Adipose tissue (tissue), 3 donors: Measurements from ENCODE around the gene UBTD1. TPM values are rescaled to one million over a fixed set of nuclear protein-coding genes. Genes with fewer than 3 reads are reported as not detected.

Experiments used
- H3K27ac ChIP-seq: one replicate; pipeline ENCODE4 v1.5.1; 2013; ENCODE audit warnings: low read depth, low read length
- WGBS, 3 donors: extraction: QIAGEN DNeasy Blood & Tissue Kit; methylation state at CpG; one replicate each; pipeline ENCODE4 v1.1.7; 2013; 5-methylcytosine and 5-hydroxymethylcytosine counted together
- polyA plus RNA-seq, 3 donors: library from polyadenylated mRNA; stranded (reverse); fragments of 200-250 nt; gene quantifications; one replicate each; pipeline ENCODE4 v1.2.3, GENCODE V29; 2013
- donor health status: healthy with polysubstance abuse.
- donor health status: Bipolar disorder and iron deficiency.
- donor health status: healthy.

UBTD1 gene
- polyA plus RNA-seq, 3 donors, result 8.0 to 38.8 (median 24.9) TPM

DNA sequence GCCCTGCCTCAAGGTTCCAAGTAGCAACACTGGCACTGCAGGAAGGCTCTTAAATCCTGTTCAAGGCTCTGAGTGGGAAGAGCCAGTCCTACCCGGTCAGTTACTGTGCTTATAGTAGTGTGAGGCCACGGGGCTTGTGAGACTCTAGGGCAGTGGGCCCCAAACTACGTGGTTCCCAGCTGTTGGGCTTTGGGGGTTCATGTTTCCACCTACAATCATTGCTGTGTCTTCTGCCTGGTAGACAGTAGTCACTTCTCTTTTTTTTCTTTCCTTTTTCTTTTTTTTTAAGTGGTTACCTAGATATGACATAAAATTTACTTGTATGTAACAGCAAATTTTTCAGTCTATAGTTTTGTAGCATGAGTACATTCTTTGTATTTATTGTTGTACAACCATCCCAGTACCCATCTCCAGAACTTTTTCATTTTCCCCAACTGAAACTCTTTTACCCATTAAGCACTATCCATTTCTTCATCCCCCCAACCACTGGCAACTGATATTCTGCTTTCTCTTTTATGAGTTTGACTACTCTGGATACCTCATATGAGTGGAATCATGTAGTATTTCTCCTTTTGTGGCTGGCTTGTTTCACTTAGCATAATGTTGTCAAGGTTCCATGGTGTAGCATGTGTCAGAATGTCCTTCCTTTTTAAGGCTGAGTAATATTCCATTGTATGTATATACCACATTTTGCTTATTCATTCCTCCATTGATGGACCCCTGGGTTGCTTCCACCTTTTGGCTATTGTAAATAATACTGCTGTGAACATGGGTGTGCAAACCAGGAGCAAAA is 7.7 kb downstream of the UBTD1 start:
- 81 to 87% (median 82%) methylated on average over 3 of the region's 3 CpGs for WGBS, 3 donors
- no peak overlapping the region for H3K27ac ChIP-seq

DNA sequence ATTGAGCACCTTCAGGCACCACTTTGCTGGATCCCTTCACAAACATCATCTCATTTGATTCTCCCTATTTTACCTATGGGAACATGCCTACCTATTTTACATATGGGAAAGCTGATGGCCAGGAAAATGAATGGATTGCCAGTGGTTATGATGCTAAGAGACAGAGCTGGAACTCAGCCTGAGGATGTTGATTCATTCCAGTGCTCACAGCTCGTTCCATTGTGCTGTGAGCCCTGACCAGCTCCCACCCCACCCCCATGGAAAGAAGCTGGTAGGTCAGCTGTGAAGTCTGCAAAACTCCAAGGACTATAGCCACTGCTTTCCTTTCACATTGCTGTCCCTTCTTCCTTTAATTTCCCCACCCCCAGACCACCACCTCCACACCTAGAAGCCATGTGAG is 9.6 kb downstream of the UBTD1 start:
- 43 to 68% (median 59%) methylated on average over 1 of the region's 1 CpG for WGBS, 3 donors
- H3K27ac ChIP-seq, result no peak overlapping the region

DNA sequence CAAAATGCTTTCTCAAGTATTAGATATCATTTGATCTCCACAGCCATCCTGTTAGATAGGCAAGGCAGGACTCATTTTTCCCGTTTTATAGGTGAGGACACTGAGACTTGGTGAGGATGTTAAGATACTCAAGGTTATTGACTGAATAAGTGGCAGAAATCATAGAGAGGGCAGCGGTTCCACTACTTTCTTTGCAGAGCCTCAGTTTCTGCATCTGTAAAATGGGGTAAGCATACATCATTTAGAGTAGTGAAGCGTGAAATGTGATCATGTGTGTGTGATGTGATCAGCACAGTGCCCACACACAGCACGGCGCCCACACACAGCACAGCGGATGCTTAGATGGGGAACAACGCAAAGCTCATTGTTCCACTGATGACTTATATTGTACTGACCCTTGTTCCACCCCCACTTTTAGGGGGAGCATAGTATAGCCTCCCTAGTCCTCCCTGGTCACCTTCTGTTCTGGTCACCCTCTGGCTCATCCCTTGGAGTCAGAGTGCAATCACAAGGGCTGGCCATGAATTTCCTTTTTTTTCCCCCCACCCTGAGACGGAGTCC is 10.5 kb downstream of the UBTD1 start:
- WGBS, 3 donors, result 90 to 94% (median 93%) methylated on average over 8 of the region's 8 CpGs
- no peak overlapping the region for H3K27ac ChIP-seq

DNA sequence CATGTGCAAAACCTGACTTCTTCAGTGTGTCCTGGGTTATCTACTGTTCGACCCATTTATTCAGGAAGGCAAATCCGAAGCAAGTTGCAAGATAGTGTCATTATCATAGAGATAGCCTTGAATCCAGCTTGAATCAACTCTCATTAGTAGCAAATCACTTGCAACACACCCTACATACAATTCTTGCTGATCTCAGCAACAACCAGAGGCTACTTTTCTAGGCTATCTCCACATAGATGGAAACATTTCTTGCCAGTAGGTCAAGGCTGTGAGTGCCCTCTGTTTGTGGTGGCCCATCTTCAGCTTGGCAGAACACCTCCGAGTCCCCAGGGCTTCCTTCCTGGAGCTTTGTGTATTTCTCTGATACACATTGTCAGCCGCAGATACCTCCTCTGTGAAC is 12.0 kb downstream of the UBTD1 start:
- H3K27ac ChIP-seq, result no peak overlapping the region
- 67 to 90% (median 83%) methylated on average over 4 of the region's 4 CpGs for WGBS, 3 donors

DNA sequence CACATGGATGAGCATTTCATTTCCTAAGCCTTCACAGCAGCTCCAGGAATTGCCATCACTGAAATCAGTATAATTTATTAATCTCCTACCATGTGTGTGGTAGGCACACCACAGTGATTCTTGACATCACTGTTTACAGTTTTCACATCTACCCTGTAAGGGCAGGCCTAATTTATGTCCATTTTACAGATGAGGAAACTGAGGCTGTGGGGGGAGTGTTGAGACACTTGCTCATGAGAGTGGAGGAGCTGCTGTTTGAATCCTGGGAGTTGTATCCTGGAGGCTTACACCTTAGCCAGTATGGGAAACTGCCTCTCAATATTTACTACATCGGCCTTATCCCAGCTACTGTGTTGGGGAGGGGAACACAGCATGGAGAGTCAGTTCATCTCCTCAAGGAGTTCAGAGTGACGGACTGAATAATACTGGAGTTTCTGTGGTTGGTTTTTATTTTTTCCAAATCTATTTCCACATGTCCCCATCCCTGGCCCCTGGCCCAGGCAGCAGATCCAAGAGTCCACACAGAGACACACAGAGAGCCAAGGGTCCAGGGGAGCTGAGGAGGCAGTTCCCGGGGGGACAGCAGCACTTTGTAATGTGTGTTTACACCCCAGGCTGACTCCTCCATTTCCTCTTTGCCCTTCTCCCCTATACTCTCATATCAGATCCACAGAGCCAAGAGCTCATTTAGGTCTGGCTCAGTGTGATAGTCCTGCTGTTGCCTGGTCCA is 13.2 kb downstream of the UBTD1 start:
- H3K27ac ChIP-seq, result no peak overlapping the region
- whole genome bisulfite sequencing, 3 donors, result 62 to 84% (median 65%) methylated on average over 3 of the region's 3 CpGs

DNA sequence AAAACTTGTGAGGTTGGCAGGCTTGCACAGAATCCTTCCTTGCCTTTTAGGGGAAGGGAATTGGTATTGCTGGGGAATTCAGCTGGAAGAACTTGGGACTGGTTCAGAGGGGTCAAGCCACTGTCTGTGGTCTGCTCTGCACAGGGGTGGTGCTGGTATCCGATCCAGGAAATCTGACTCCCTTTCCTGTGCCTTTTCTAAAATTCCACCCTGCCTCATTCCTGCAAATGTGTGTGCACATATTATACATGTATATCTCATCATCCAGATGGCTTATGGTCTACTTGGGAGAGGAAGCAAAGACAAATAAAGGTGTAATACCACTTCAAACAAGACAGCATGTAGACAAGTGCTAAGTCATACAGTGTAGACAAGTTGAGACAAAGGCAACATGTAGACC is 14.3 kb downstream of the UBTD1 start:
- WGBS, 3 donors, result 73 to 76% (median 75%) methylated on average over 1 of the region's 1 CpG
- H3K27ac ChIP-seq, result no peak overlapping the region

DNA sequence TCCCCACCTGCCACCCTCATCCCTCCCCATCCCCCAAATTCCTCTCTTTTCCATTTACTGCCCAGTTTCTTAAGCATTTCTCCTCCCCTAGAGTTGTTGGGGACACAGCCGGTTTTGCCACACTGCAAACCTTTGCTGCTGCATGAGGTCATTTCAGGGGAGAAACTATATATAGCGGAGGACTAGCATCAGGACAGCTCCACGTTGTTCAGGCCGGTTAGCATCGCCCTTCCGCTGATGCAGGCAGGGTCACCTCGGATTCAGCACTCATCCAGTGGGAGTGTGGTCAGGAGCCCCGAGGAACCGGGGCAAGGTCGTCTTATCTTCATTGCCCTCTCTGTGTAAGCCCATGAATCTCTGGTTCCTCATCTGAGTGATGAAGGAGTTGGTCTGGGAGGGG is 15.6 kb downstream of the UBTD1 start:
- H3K27ac ChIP-seq, result no peak overlapping the region

DNA sequence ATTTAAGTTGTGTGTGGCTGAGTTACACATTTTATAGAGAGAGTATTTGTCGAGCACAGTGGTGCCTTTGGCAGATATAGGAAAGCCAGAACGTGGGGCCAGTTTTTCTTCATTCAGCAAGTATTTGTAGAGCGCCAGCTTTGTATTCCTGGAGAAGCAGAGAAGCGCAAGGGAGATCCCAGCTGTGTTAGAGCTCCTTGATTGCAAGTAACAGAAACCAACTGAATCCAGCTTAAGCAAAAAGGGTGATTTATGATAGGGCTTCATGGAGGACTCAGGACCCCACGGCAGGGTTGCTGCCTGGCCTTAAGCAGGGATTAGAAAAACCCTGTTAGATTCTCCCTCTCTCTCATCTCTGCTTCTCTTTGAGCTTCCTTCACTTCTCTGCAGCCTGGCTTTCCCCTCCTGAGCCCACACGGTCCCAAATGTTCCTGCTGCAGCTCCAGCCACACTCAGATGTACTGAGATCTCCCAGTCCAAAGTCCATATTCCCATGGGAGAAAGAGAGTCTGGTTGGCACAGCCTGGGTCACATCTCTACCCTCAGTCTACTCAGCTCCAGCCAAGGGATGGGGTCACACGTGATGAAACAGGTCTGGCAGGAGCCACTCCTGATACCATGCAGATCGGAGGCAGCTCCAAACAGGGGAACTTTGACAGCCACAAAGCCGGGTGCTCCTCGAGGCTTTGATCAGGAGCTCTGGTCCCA is 16.7 kb downstream of the UBTD1 start:
- H3K27ac ChIP-seq, result no peak overlapping the region
- 77 to 87% (median 82%) methylated on average over 10 of the region's 10 CpGs for WGBS, 3 donors

More for the DNA sequence above, 15.6 kb downstream of the UBTD1 start:
- WGBS, 3 donors, result 80 to 85% (median 83%) methylated on average over 10 of the region's 10 CpGs

DNA sequence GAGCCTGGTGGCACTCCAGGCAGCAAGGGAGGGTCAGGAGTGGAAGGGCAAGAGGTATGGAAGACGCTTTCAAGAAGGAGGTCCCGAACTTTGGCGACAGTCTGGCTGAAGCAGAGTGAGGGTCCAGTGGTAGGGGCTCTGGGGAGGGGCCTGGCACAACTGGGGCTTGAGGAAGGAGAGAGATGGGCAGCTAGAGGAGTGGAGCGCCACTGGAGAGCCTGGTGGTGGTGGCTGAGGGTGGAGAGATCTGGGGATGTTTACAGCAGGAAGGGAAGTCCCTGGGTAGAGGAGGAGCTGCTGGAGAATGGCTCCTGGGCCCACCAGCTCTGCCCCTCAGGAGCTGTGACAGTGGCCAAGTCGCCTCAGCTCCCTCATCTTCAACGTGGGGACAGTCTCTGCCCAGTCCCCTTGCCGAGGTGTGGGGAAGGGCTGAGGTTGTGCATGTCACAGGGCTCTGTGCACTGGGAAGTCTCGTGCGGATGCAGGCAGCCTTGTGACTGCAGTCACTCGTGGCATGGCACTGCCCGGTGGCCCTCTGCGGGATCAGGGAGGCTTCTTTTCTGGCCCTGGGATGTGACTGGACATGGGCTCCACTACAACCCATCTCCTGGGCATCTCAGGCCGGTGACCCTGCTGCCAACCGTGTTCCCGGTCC is 18.5 kb downstream of the UBTD1 start:
- 92 to 94% (median 92%) methylated on average over 13 to 15 of the region's 15 CpGs for WGBS, 3 donors
- no peak overlapping the region for H3K27ac ChIP-seq

DNA sequence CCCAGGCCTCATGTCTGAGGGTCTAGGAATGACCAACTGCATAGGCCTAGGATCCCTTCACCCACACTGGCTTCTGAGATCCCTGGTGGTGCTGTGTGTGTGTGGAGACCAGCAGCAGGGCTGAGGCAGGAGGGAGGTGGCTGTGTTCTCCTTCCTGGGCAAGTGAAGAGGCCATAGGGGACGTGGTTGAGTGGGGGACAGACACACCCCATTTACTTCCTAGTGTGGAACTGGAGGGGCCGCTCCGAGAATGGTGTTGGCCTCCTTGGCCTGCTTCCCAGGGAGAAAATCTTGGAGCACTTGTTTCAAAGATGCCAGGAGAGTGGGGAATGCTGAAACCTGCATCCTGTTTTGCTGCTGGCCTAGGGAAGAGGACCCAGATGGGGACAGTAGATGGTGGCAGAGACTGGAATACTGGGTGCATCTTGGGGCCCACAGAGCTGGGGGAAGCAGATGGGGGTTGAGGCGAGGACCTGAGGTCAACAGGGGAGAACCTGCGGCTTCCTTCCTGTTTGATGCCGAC is 19.1 kb downstream of the UBTD1 start:
- H3K27ac ChIP-seq, result no peak overlapping the region
- 49 to 86% (median 55%) methylated on average over 6 of the region's 6 CpGs for WGBS, 3 donors

DNA sequence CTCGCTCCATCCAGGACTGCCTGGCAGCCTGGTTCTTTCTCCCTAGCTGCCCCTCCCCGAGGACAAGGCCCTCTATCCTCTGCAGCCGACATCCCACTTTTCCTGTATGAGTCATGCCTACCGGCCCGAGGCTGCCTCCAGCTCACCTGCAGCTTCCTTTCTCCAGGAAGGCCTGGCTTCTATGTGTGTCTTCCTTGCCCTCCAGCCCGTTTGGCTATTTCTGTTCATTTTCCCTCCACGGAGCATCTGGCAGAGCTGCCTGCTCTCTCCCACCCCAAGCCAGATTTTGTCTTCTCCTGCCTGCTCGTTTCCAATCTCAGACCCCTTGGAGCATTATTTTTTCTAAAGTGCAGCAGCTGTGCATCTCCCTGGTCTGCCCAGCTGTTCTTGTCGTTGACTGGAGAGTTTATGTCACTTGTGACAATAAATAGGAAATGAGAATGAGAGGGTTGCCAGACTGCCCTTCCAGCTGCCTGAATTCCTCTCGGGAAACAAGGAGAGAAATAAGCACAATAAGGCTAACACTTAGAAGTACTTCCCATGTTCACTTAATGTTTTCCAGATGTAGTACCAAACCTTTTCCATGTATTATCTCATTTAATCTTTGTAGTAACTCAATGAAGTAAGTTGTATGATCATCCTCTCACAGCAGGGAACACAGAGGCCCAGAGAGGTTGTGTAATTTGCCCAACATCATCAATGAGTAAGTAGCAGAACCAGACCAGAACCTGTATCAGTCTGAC is 19.7 kb downstream of the UBTD1 start:
- WGBS, 3 donors, result 31 to 58% (median 34%) methylated on average over 10 of the region's 10 CpGs
- H3K27ac ChIP-seq, result no peak overlapping the region

DNA sequence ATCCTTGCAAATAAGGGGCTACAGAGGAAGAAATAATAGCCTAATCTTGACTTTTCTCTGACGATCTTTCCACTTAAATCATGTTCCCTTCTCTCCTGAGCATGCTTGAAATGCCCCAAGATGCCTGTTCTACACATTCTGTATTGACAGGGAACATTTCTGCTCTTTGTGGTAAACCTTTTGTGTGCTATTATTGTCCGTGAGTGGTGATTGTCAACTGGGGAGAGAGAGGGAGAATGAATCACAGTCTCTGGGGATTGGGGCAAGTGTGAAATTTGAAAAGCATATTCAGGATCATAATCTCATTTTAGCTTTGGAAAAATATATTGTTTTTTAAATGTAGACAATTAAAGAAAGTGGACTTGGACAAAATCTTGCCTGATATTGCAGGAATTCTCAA is 20.6 kb downstream of the UBTD1 start:
- WGBS, 3 donors, result 42 to 83% (median 52%) methylated on average over 2 of the region's 2 CpGs
- no peak overlapping the region for H3K27ac ChIP-seq

DNA sequence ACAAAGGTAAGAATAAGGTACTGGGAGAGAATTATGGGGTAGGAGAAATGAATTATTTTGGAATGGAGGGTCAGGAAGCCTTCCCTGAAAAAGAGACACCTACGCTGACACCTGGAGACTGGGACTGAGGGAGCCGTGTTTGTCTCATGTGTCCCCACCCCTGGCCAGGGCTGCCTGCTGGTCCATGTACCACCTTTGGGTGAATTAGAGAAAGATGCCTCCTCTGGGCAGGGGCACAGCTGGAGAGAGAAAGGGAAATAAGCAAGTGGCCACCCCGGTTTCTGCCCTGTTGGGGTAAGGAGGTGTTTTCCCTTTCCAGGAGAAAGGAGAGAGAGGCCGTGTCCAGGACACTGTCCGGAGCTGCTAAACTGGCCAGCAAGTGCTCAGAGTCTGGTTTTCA is 21.8 kb downstream of the UBTD1 start:
- 72 to 96% (median 87%) methylated on average over 5 of the region's 5 CpGs for WGBS, 3 donors
- no peak overlapping the region for H3K27ac ChIP-seq

DNA sequence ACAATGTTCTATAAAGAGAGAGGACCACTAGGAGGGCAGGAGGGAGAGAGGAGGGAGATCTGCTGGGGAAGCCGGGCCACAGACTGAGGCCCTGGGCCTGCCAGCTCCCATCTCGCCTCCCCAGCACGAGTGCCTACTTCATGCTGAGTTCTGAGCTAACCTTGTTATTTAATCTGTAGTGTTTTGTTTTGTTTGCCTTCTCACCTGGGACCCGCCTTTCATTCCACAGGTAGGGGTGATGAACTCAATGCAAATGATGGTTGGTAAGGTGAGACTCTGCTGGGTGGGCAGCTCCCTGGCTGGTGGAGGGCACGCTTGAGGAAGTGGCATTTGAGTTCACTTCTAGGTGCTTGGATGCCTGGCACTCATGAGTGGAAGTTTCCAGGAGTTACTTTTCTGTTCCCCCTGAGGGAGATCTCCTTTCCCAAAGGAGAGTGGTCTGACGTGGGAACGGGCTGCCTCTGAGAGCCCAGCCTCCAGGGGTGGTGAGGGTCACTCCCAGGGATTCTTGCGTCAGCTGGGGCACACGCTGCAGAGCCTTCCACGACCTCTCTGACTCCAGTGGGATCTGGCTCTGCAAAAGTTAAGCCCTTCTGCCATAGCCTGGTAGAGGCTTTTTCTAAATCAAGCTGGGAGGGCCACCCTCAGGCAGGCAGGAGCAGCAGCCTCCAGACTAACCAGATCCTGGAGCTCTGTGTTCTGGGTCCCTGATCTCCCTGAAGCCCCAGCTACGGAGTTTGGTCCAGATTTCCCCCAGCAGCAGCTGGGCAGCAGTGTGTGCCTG is 22.4 kb downstream of the UBTD1 start:
- H3K27ac ChIP-seq, result no peak overlapping the region
- 80 to 89% (median 88%) methylated on average over 11 of the region's 11 CpGs for WGBS, 3 donors

DNA sequence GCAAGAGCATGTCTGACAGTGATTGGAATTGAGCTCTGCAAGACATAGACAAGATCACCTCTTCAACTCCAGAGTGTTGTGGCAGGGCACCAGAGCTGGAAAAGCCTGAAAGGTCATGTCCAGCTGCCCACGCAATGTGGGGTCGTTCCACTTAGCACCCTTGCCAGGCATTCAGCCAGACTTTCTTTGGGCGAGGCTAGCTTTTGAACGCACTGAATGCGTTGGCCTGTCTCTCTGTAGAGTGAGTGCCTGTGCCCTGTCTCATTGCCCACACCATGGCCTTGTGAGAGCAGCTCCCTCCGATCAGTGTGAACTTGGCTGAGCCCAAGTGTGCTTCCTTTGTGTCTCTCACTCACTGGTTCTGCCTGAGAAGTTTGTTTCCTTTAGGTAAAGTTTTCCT is 23.3 kb downstream of the UBTD1 start:
- 73 to 75% (median 75%) methylated on average over 6 of the region's 6 CpGs for WGBS, 3 donors

DNA sequence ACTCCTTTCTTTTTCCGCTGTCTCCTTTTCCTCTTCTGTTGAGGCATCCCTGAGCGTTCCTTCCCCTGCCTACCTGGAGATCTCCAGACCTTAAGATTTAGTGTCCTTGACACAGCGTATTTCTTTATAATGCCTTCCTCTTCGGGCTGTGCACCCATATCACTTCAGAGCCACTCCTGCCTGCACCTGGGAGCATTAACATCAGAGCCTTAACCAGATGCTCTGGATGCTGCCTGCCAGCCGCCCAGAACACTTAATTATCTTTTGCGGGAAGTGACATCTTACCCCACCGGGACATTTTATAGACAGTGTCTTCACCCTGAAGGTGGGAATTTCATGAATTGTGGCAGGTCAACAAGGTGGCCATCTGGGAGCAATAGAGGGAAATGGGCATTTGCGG is 24.2 kb downstream of the UBTD1 start:
- WGBS, 3 donors, result 90 to 94% (median 90%) methylated on average over 8 of the region's 8 CpGs
- no peak overlapping the region for H3K27ac ChIP-seq

More for the DNA sequence above, 23.3 kb downstream of the UBTD1 start:
- H3K27ac ChIP-seq, result no peak overlapping the region

DNA sequence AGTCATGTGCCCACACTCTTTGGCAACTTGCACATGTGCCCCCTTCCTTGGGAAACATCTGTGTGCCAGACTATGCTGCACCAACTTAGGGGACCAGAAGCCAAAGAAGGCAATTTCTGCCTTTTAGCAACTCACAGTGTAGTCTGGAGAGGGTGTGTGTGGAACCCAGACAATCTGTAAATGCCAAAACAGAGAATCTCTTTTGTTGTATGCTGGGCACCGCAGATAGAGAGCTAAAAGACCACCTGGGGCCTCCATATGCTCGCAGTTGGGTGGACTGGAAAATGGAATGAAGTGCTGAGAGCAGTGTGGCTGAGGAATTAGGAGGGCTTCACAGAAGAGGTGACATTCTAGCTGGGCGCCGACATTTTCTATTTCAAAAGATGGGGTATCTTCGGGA is 26.4 kb downstream of the UBTD1 start:
- 97 to 98% (median 98%) methylated on average over 5 of the region's 5 CpGs for WGBS, 3 donors
- H3K27ac ChIP-seq, result no peak overlapping the region
